Left renal pelvis (tissue), 4 donors: ENCODE data around the gene SMOC2. TPM values are rescaled to one million over a fixed set of nuclear protein-coding genes. Genes with fewer than 3 reads are reported as not detected.
"Not testable (repeated sequence)": the region's sequence is repeated elsewhere in the genome, so short reads cannot be mapped to it uniquely, and the experiment has no call there.

Source experiments
- DNase-seq, 4 donors: peaks; one replicate each; pipeline ENCODE4 v3.0.0-alpha.2; 2013; ENCODE audit warnings: low read depth in 4 of 4, low spot score in 3 of 4
- polyA plus RNA-seq, 4 donors: library from polyadenylated mRNA; unstranded; fragments of 120-200 nt; gene quantifications; one replicate each; pipeline ENCODE4 v1.2.1, GENCODE V29; 2013; ENCODE audit not compliant: insufficient read length in 4 of 4

The SMOC2 gene
- polyA plus RNA-seq, 4 donors: 19.7 to 420 (median 40.8) TPM

GRCh38 chr6:168562576-168563151, 121.7 kb downstream of the SMOC2 start:
- no peak for DNase-seq

GRCh38 chr6:168563656-168564055, 122.7 kb downstream of the SMOC2 start:
- no peak for DNase-seq

GRCh38 chr6:168565112-168565511, 124.1 kb downstream of the SMOC2 start:
- no peak for DNase-seq

- DNase-seq: no peak
Measured at GRCh38 chr6:168570211-168570610, 129.2 kb downstream of the SMOC2 start.

- no peak for DNase-seq
Measured at GRCh38 chr6:168571268-168571667, 130.3 kb downstream of the SMOC2 start.

GRCh38 chr6:168573276-168573835, 132.4 kb downstream of the SMOC2 start:
- not testable (repeated sequence) for DNase-seq

GRCh38 chr6:168574075-168574698, 133.2 kb downstream of the SMOC2 start:
- DNase-seq: no peak

GRCh38 chr6:168574699-168575195, 133.8 kb downstream of the SMOC2 start:
- peak in 3 of 4 donors; percentile 23 to 39 (median 33) for DNase-seq

GRCh38 chr6:168575346-168576098, 134.5 kb downstream of the SMOC2 start:
- DNase-seq: no peak

GRCh38 chr6:168576388-168576787, 135.4 kb downstream of the SMOC2 start:
- DNase-seq: no peak

- DNase-seq: no peak
Measured at GRCh38 chr6:168577496-168577895, 136.5 kb downstream of the SMOC2 start.

- no peak for DNase-seq
Measured at GRCh38 chr6:168578036-168578435, 137.1 kb downstream of the SMOC2 start.

GRCh38 chr6:168581236-168581635, 140.3 kb downstream of the SMOC2 start:
- no peak for DNase-seq

GRCh38 chr6:168581706-168582105, 140.7 kb downstream of the SMOC2 start:
- DNase-seq: no peak

GRCh38 chr6:168582571-168582981, 141.6 kb downstream of the SMOC2 start:
- no peak for DNase-seq

GRCh38 chr6:168583126-168583525, 142.1 kb downstream of the SMOC2 start:
- DNase-seq: no peak

- DNase-seq: no peak
Measured at GRCh38 chr6:168583821-168584220, 142.8 kb downstream of the SMOC2 start.

GRCh38 chr6:168584249-168584648, 143.3 kb downstream of the SMOC2 start:
- no peak for DNase-seq

- DNase-seq: no peak
Measured at GRCh38 chr6:168584671-168585070, 143.7 kb downstream of the SMOC2 start.

- no peak for DNase-seq
Measured at GRCh38 chr6:168585441-168585840, 144.5 kb downstream of the SMOC2 start.

GRCh38 chr6:168589275-168589674, 148.3 kb downstream of the SMOC2 start:
- no peak for DNase-seq
